EL (cell line): ENCODE data around the gene RRP8.

ENCODE experiments used
- DNase-seq: peaks from one replicate; pipeline ENCODE4 v3.0.0-alpha.2; 2016

RRP8 gene

GRCh38 chr11:6603287-6604080 lies at the start of gene RRP8, which contains the start of gene ILK:
Gene RRP8 (minus strand): TSS chr11:6603616. CDS start chr11:6603502, 114 bp downstream.
Gene ILK (plus strand): TSS chr11:6603774. CDS start chr11:6604272, 498 bp downstream.
- peak; percentile 89 for DNase-seq

- DNase-seq = no peak
Observed at GRCh38 chr11:6653097-6653496, 49.7 kb upstream of the RRP8 start.

- DNase-seq = no peak
Observed at GRCh38 chr11:6652182-6652581, 48.8 kb upstream of the RRP8 start.

- no peak for DNase-seq
Observed at GRCh38 chr11:6650980-6651379, 47.6 kb upstream of the RRP8 start.

GRCh38 chr11:6650104-6650503 lies 46.7 kb upstream of the RRP8 start:
- no peak for DNase-seq

GRCh38 chr11:6648501-6648900 lies 45.1 kb upstream of the RRP8 start:
- no peak for DNase-seq

- DNase-seq = no peak
Observed at GRCh38 chr11:6647836-6648235, 44.4 kb upstream of the RRP8 start.

DNA sequence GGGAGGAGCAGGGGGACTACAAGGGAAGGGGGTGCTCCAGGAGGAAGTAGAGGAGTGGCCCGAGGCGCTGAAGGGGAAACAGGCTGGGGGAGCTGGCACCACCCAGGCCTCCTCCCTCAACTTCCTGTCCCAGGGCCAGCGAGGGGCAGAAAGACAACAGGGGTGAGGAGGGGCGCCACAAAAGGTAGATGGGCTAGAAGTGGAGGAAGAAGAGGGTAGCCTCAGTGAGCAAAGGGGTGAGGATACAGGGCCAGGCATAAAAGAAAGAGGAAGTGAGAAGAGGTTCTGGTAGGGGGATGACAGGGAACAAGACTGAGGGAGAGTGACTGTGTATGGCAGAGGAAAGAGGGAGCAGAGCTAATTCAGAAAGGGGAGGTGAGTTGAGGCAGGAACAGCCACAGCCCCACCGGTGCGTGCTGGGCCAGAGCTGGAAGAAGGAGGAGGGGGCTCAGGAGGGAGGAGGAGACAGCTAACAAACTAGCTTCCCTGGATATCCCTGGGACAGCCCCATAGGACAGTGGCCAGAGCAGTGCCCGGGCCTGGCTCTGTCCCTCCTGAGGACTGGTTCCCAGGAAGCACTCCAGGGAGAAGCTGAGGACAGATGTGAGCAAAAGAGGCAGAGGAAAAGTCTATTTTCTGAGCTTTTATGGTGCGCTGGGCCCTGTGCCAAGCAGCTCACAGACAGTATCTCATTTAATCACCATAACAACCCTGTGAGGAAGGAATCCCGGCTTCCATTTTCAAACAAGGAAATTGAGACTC lies 43.7 kb upstream of the RRP8 start:
- DNase-seq = peak; percentile 26

- peak; percentile 54 for DNase-seq
Observed at GRCh38 chr11:6646576-6646917, 43.1 kb upstream of the RRP8 start.

GRCh38 chr11:6646071-6646470 lies 42.7 kb upstream of the RRP8 start:
- peak; percentile 88 for DNase-seq

- DNase-seq = no peak
Observed at GRCh38 chr11:6642957-6643356, 39.5 kb upstream of the RRP8 start.

GRCh38 chr11:6640985-6641701 lies 37.7 kb upstream of the RRP8 start:
- DNase-seq = no peak

DNA sequence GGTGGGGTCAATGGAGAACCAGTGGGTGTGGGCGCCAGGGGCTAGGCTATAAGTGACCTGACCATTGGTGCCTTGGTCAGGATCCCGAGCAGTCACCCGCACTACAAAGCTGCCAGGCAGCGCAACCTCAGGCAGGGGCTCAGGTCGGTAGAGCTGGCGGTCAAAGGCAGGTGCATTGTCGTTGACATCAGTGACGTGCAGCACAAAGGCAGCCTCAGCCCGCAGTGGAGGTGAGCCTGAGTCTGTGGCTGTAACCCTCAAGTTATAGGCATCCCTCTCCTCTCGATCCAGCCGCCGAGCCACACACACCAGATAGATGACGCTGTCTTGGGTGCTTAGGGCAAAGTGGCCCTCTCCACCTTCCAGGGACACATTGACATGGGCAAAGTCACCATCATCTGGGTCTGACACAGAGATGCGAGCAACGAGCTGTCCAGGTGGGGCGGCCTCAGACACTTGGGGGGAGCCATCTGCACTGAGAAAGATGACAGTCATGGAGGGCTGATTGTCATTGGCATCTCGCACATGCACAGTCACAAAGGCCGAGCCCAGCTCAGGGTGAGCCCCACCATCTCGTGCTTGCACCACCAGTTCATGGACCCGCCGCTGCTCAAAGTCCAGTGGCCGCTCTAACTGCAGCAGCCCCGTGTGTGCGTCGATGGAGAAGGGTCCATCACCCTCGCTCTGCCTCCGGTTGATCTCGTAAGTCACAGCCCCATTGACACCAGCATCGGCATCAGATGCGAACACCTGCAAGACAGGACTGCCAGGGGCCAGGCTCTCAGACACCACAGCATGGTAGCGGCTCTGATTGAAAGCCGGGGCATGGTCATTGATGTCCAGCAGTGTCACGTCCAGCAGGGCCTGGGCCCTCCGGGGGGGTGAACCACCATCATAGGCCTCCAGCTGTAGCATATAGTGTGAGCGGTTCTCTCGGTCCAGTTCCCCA lies 36.9 kb upstream of the RRP8 start:
- DNase-seq = no peak

DNA sequence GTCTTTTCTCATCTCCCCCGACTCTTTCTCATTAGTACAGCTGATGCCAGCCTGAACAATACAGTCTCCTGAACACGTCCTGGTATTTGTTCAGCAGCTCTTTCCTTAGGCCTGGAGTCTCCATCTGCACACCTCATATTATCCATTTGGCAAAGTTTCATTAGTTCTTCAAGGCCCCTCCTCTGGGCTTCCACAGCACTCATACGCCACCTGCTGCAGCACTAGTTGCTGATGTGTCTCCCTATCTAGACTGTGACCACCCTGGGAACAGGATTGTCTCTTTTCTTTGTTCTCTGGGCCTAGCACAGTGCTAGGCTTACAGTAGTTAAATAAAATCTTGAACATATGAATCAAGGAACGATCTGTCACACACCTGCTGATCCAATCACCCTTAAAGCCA lies 35.0 kb upstream of the RRP8 start:
- no peak for DNase-seq

- peak; percentile 96 for DNase-seq
Observed at GRCh38 chr11:6637871-6638270, 34.5 kb upstream of the RRP8 start.

DNA sequence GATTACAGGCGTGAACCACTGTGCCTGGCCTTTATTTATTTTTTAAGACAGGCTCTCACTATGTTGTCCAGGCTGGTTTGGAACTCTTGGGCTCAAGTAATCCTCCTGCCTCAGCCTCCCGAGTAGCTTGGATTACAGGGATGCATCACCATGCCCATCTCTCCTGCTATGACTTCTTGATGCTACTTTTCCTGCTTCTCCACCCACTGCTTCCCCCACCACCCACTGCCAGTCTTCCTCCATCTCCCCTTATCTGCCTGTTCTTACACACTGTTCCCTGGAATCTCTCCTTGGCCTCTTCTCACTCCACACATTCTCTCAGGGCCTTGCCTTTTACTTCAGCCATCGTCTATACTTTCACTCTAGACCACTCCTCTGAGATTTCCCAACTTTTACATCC lies 33.1 kb upstream of the RRP8 start:
- DNase-seq = no peak

DNA sequence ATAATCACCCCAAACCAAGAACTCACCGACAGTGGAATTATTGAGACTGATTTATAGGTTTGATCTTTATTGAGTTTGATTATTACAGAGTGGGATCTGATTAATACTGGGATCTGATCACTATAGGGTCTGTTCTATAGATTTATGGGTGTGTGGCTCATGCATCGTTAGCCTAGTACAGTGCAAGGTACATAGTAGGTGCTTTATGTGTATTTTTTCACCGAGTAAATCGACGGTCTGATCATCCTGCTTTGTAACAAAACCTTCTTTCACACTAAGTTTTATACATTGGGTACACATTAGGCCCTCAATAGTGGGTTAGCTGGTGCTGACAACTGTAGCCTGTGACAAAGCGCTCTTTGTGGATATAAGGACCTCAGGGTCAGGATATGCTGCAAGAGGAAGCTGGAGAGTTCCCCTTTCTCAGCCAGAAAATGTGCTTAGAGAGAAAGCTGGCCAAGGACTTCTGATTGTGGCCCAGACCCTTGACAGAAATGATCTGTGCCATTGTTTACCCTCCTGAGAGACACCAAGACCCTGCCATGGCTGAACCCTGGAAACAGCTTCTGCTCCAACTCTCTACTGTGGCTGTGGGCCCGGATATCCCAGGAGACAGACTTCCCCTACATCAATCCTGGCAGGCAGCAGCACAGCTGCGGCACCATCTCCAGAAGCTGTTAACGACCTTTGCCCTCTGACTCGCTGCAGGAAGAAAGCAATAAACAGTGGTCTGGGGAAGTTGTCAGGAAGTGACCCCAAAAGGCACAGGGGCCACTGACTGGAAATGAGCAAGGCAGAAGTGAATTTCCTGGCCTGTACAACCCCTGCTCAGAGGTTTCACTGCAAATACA lies 31.9 kb upstream of the RRP8 start:
- DNase-seq = peak; percentile 86

DNA sequence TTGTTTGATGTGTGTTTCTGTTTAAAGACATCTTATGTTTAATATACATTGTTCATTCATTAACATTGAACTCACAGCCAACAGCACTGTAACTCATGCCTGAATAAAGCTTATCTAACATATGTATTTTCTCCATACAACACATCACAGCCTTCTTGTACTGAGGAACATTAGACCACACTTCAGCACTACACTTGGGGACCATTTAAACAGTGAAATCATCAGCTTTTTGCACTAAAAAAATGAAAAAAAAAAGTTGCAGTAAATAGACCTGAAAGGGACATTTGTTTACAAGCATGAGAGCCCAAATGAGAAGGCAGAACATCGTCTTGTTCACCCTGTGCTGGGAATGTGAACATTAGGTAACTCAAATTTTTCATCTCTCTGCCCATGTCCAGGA lies 31.1 kb upstream of the RRP8 start:
- DNase-seq = no peak

DNA sequence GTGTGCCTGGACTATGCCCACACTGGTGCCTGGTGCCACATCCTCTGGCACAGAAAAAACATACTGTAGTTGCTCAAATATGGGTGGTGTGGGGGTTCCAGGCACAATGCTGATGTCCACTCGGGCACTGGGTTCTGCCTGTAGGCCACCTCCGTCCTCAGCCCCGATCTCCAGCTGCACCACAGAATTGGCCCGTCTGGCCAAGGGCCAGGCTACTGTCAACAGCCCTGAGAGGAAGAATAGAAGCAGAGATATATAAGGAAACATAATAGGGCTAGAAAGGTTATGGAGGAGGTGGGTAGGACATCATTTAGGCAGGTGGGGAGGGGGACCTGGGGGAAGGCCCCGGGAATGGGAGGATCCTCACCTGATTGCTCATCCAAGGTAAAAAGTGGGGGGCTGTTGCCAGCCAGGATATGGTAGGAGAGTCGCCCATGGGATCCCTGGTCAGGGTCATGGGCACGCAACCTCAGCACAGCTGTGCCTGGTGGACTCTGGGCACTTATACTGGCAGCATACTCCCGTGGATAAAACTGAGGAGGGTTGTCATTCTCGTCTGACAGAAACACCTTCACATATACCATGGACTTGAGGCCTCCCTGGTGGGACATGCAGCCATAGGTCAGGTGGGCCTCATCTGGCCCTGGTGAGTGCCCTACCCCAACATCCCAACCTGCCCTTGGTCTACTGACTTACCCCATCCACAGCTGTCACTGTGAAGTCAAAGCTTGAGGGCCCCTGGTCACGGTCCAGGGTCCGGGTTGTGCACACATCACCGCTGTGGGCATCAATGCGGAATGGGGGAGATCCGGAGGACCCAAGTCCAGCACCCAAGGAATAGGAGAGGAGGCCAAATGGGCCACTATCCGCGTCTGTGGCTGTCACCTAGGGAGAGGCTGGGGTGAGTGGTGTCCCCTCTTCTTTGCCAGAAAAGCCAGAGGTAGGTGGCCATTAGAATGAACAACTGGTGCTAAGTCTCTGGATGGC lies 30.3 kb upstream of the RRP8 start:
- DNase-seq = no peak
